ENCODE results near the gene GLT1D1. TPM values are rescaled to one million over a fixed set of nuclear protein-coding genes. Genes with fewer than 3 reads are reported as not detected.

Gene GLT1D1
- total RNA-seq, 8 experiments from 2014 or later = 0.17 to 2.3 (median 0.41) TPM; not detected in 1

GRCh38 chr12:128986957-128987356 lies 133.7 kb downstream of the GLT1D1 start:
- in situ Hi-C loops (cut with MboI; ENCODE audit: low pct_unique_long_range_greater_than_20kb in 2 of 9, low sequenced_read_pairs in 9 of 9, unreplicated experiment in 9 of 9) = loop anchor here in 1 of 9 experiments (25.0 kb wide), 1 partner anchor 925 kb away; the partner anchor contains the start of gene TMEM132D
- H3K4me3 ChIP-seq = no peak overlapping the region
- no peak overlapping the region for H3K27ac ChIP-seq
- no peak for ATAC-seq (replicated peaks in 6 of 8)
- H3K4me1 ChIP-seq (replicated peaks in 1 of 2) = no peaks in the 10 kb centered on the region
- WGBS, 10 experiments = 50 to 94% (median 50%) methylated on average over 4 to 8 of the region's 10 CpGs; no CpG with 5 or more reads in 7 of the 10 experiments

- Histone ChIP-seq H3K27ac (no peak overlapping the region), H3K4me1 (replicated peaks in 1 of 2) (no peaks in the 10 kb centered on the region), H3K4me3 (no peak overlapping the region)
- in situ Hi-C loops (cut with MboI; ENCODE audit: low pct_unique_long_range_greater_than_20kb in 2 of 9, low sequenced_read_pairs in 9 of 9, unreplicated experiment in 9 of 9) = loop anchor here in 1 of 9 experiments (25.0 kb wide), 1 partner anchor 923 kb away; the partner anchor contains the start of gene TMEM132D
- 0 to 82% (median 17%) methylated on average over 1 of the region's 1 CpG; no CpG with 5 or more reads in 4 of the 10 experiments for WGBS, 10 experiments
- ATAC-seq (replicated peaks in 6 of 8) = no peak
These were observed 136.0 kb downstream of the GLT1D1 start for GRCh38 chr12:128989287-128989686.

GRCh38 chr12:128991716-128992115 lies 138.4 kb downstream of the GLT1D1 start:
- no peak for ATAC-seq (replicated peaks in 6 of 8)
- Histone ChIP-seq H3K4me3 (no peak overlapping the region), H3K4me1 (replicated peaks in 1 of 2) (no peaks in the 10 kb centered on the region), H3K27ac (no peak overlapping the region)
- 0 to 87% (median 42%) methylated on average over 1 to 5 of the region's 6 CpGs; no CpG with 5 or more reads in 1 of the 10 experiments for WGBS, 10 experiments
- in situ Hi-C loops (cut with MboI; ENCODE audit: low pct_unique_long_range_greater_than_20kb in 2 of 9, low sequenced_read_pairs in 9 of 9, unreplicated experiment in 9 of 9) = loop anchor here in 1 of 9 experiments (25.0 kb wide), 1 partner anchor 921 kb away; the partner anchor contains the start of gene TMEM132D

- Histone ChIP-seq H3K27ac (no peak overlapping the region), H3K4me3 (no peak overlapping the region), H3K4me1 (replicated peaks in 1 of 2) (no peaks in the 10 kb centered on the region)
- ATAC-seq (replicated peaks in 6 of 8) = no peak
- in situ Hi-C loops (cut with MboI; ENCODE audit: low pct_unique_long_range_greater_than_20kb in 2 of 9, low sequenced_read_pairs in 9 of 9, unreplicated experiment in 9 of 9) = loop anchor here in 1 of 9 experiments (25.0 kb wide), 1 partner anchor 920 kb away; the partner anchor contains the start of gene TMEM132D
- WGBS, 10 experiments = 0 to 75% (median 20%) methylated on average over 1 to 8 of the region's 8 CpGs; no CpG with 5 or more reads in 4 of the 10 experiments
These were observed 138.8 kb downstream of the GLT1D1 start for GRCh38 chr12:128992116-128992515.

- in situ Hi-C loops (cut with MboI; ENCODE audit: low pct_unique_long_range_greater_than_20kb in 2 of 9, low sequenced_read_pairs in 9 of 9, unreplicated experiment in 9 of 9) = loop anchor here in 1 of 9 experiments (25.0 kb wide), 1 partner anchor 920 kb away; the partner anchor contains the start of gene TMEM132D
- no peak for ATAC-seq (replicated peaks in 6 of 8)
- H3K4me3 ChIP-seq = no peak overlapping the region
- H3K27ac ChIP-seq = no peak overlapping the region
- H3K4me1 ChIP-seq (replicated peaks in 1 of 2) = no peaks in the 10 kb centered on the region
- 0 to 100% (median 27%) methylated on average over 1 to 9 of the region's 9 CpGs; no CpG with 5 or more reads in 1 of the 10 experiments for WGBS, 10 experiments
These were observed 139.3 kb downstream of the GLT1D1 start for GRCh38 chr12:128992550-128992949.

- 20 to 87% (median 54%) methylated on average over 1 to 2 of the region's 2 CpGs; no CpG with 5 or more reads in 6 of the 10 experiments for WGBS, 10 experiments
- peak in 1 of 8 experiments; percentile 89 for ATAC-seq (replicated peaks in 6 of 8)
- Histone ChIP-seq H3K27ac (no peak overlapping the region), H3K4me3 (no peak overlapping the region), H3K4me1 (replicated peaks in 1 of 2) (no peaks in the 10 kb centered on the region)
- in situ Hi-C loops (cut with MboI; ENCODE audit: low pct_unique_long_range_greater_than_20kb in 2 of 9, low sequenced_read_pairs in 9 of 9, unreplicated experiment in 9 of 9) = loop anchor here in 1 of 9 experiments (25.0 kb wide), 1 partner anchor 917 kb away; the partner anchor contains the start of gene TMEM132D
These were observed 141.6 kb downstream of the GLT1D1 start for GRCh38 chr12:128994856-128995255.

- WGBS, 10 experiments = 0 to 100% (median 10%) methylated on average over 1 to 7 of the region's 8 CpGs; no CpG with 5 or more reads in 3 of the 10 experiments
- no peak for ATAC-seq (replicated peaks in 6 of 8)
- Histone ChIP-seq H3K4me1 (replicated peaks in 1 of 2) (no peaks in the 10 kb centered on the region), H3K27ac (no peak overlapping the region), H3K4me3 (no peak overlapping the region)
- in situ Hi-C loops (cut with MboI; ENCODE audit: low pct_unique_long_range_greater_than_20kb in 2 of 9, low sequenced_read_pairs in 9 of 9, unreplicated experiment in 9 of 9) = loop anchor here in 1 of 9 experiments (25.0 kb wide), 1 partner anchor 917 kb away; the partner anchor contains the start of gene TMEM132D
These were observed 142.3 kb downstream of the GLT1D1 start for GRCh38 chr12:128995619-128996018.

GRCh38 chr12:129001826-129002225 lies 148.5 kb downstream of the GLT1D1 start:
- in situ Hi-C loops (cut with MboI; ENCODE audit: low pct_unique_long_range_greater_than_20kb in 2 of 9, low sequenced_read_pairs in 9 of 9, unreplicated experiment in 9 of 9) = no loop called here
- no peak overlapping the region for H3K4me3 ChIP-seq
- H3K4me1 ChIP-seq (replicated peaks in 1 of 2) = no peaks in the 10 kb centered on the region
- WGBS, 10 experiments = 33 to 94% (median 70%) methylated on average over 3 to 6 of the region's 6 CpGs
- H3K27ac ChIP-seq = no peak overlapping the region
- no peak for ATAC-seq (replicated peaks in 6 of 8)

- H3K27ac ChIP-seq = no peak overlapping the region
- WGBS, 10 experiments = 7 to 84% (median 47%) methylated on average over 2 to 8 of the region's 8 CpGs; no CpG with 5 or more reads in 2 of the 10 experiments
- H3K4me3 ChIP-seq = no peak overlapping the region
- ATAC-seq (replicated peaks in 6 of 8) = no peak
- in situ Hi-C loops (cut with MboI; ENCODE audit: low pct_unique_long_range_greater_than_20kb in 2 of 9, low sequenced_read_pairs in 9 of 9, unreplicated experiment in 9 of 9) = no loop called here
- H3K4me1 ChIP-seq (replicated peaks in 1 of 2) = no peaks in the 10 kb centered on the region
These were observed 149.1 kb downstream of the GLT1D1 start for GRCh38 chr12:129002427-129002826.

GRCh38 chr12:129005416-129005815 lies 152.1 kb downstream of the GLT1D1 start:
- Histone ChIP-seq H3K4me1 (replicated peaks in 1 of 2) (no peaks in the 10 kb centered on the region), H3K27ac (no peak overlapping the region), H3K4me3 (no peak overlapping the region)
- no peak for ATAC-seq (replicated peaks in 6 of 8)
- 24 to 100% (median 34%) methylated on average over 1 to 4 of the region's 8 CpGs; no CpG with 5 or more reads in 6 of the 10 experiments for WGBS, 10 experiments
- in situ Hi-C loops (cut with MboI; ENCODE audit: low pct_unique_long_range_greater_than_20kb in 2 of 9, low sequenced_read_pairs in 9 of 9, unreplicated experiment in 9 of 9) = no loop called here

- 15 to 88% (median 63%) methylated on average over 1 to 4 of the region's 6 CpGs; no CpG with 5 or more reads in 4 of the 10 experiments for WGBS, 10 experiments
- Histone ChIP-seq H3K4me1 (replicated peaks in 1 of 2) (no peaks in the 10 kb centered on the region), H3K27ac (no peak overlapping the region), H3K4me3 (no peak overlapping the region)
- in situ Hi-C loops (cut with MboI; ENCODE audit: low pct_unique_long_range_greater_than_20kb in 2 of 9, low sequenced_read_pairs in 9 of 9, unreplicated experiment in 9 of 9) = no loop called here
- ATAC-seq (replicated peaks in 6 of 8) = no peak
These were observed 152.6 kb downstream of the GLT1D1 start for GRCh38 chr12:129005829-129006228.

- WGBS, 10 experiments = 0 to 63% (median 19%) methylated on average over 2 to 5 of the region's 5 CpGs; no CpG with 5 or more reads in 1 of the 10 experiments
These were observed 156.8 kb downstream of the GLT1D1 start for GRCh38 chr12:129009833-129010622.

GRCh38 chr12:129016159-129016558 lies 162.9 kb downstream of the GLT1D1 start:
- no peak for ATAC-seq (replicated peaks in 6 of 8)
- no peak overlapping the region for H3K27ac ChIP-seq
- H3K4me3 ChIP-seq = no peak overlapping the region
- no peaks in the 10 kb centered on the region for H3K4me1 ChIP-seq (replicated peaks in 1 of 2)
- in situ Hi-C loops (cut with MboI; ENCODE audit: low pct_unique_long_range_greater_than_20kb in 2 of 9, low sequenced_read_pairs in 9 of 9, unreplicated experiment in 9 of 9) = no loop called here
- 0 to 73% (median 25%) methylated on average over 1 to 6 of the region's 7 CpGs; no CpG with 5 or more reads in 2 of the 10 experiments for WGBS, 10 experiments

More at GRCh38 chr12:129009833-129010622, 156.8 kb downstream of the GLT1D1 start:
- Histone ChIP-seq H3K27ac (no peak overlapping the region), H3K4me1 (replicated peaks in 1 of 2) (no peaks in the 10 kb centered on the region), H3K4me3 (no peak overlapping the region)
- in situ Hi-C loops (cut with MboI; ENCODE audit: low pct_unique_long_range_greater_than_20kb in 2 of 9, low sequenced_read_pairs in 9 of 9, unreplicated experiment in 9 of 9) = no loop called here
- ATAC-seq (replicated peaks in 6 of 8) = peak in 2 of 8 experiments; percentile 69 to 81

Data from motor neuron (in vitro differentiated cells).